DLD1 (cell line): Measurements from ENCODE around the gene CACTIN.
"Not testable (repeated sequence)": the region's sequence is repeated elsewhere in the genome, so short reads cannot be mapped to it uniquely, and the experiment has no call there.

ENCODE experiments used
- in situ Hi-C: cut with HindIII; loops from 2 replicates; pipeline ENCODE4 v1.10.0; 2017; ENCODE audit warnings: low sequenced_read_pairs

Gene CACTIN

GRCh38 chr19:3626473-3627350, at the start of gene CACTIN:
Gene CACTIN, minus strand, starts transcription at chr19:3626790. Its CDS starts 28 bp downstream, at chr19:3626762.
- in situ Hi-C loops, result no loop called here

DNA sequence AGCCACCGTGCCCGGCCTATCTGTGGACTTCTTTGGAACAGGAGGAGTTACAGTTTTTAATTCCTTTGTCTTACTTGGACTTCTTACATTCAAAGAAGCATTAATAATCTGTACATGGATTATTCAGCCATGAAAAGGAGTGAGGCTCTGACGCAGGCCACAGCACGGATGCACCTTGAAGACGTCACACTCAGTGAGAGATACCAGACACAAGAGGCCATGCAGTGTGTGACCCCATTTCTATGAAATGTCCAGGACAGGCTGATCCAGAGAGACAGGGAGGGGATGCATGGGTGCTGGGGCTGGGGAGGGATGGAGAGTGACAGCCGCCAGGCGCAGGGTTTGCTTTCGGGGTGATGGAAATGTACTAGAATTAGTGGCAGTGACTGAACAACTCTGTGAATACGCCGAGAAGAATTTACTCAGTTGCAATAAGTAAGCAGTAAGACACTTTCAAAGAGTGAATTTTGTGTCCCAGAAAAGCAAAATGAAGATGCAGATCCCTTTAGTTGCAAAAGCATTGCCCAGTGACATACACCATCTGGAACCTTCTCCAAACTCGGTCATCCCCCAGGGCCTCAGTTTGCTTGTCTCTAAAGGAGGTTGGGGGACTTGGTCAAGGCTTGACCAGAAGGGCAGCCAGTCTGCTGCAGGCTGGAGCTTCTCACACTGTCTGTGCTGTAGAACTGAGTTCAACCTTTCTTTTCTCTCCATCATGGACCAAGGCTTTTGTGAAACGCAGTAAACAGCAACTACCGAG, 48.4 kb upstream of the CACTIN start:
- in situ Hi-C loops, result no loop called here

GRCh38 chr19:3673506-3674439, 47.2 kb upstream of the CACTIN start:
- in situ Hi-C loops, result no loop called here

- in situ Hi-C loops, result no loop called here
These were observed 46.4 kb upstream of the CACTIN start for GRCh38 chr19:3672993-3673392.

- in situ Hi-C loops, result no loop called here
These were observed 46.0 kb upstream of the CACTIN start for GRCh38 chr19:3672575-3672948.

DNA sequence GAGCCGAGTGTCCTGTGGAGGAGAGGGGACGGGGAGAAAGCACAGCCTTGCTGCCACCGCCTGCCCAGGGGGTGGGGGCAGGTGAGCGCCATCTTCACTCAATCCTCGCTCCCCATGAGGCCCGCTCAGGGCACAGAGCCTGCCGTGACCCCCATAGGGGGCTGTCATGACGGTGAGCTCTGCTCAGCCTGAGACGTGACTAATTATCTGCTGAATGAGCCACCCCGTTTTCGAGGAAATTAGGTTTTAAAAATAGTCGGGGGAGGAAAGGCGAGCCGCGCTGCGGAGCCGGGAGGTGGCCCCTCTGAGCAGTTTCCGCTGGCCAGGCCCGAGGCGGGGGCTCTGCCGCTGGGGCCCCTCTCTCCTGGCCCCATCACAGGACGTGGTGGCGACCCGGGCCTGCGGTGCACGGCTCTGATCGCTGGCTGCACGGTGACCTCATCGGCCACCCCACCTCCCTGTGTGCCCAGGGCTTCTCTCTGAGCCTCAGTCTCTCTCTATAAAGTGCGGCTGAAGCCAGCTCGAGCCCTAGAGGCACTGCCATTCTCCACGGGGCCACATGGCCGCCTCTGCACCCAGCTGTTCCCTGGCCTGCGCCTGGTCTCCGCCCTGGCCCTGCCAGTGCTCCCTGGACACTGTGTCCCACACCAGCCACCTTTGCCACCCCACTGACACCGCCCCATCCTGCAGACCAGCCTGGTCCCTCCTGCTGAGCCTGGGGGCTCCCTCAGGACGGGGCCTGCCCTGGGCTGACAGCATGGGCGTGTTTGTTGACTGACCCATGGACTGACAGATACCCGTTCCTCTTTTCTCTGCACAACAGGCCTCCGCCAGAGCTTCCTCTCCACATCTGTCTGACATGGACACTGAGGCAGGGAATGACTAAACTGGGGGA, 45.3 kb upstream of the CACTIN start:
- in situ Hi-C loops, result no loop called here

DNA sequence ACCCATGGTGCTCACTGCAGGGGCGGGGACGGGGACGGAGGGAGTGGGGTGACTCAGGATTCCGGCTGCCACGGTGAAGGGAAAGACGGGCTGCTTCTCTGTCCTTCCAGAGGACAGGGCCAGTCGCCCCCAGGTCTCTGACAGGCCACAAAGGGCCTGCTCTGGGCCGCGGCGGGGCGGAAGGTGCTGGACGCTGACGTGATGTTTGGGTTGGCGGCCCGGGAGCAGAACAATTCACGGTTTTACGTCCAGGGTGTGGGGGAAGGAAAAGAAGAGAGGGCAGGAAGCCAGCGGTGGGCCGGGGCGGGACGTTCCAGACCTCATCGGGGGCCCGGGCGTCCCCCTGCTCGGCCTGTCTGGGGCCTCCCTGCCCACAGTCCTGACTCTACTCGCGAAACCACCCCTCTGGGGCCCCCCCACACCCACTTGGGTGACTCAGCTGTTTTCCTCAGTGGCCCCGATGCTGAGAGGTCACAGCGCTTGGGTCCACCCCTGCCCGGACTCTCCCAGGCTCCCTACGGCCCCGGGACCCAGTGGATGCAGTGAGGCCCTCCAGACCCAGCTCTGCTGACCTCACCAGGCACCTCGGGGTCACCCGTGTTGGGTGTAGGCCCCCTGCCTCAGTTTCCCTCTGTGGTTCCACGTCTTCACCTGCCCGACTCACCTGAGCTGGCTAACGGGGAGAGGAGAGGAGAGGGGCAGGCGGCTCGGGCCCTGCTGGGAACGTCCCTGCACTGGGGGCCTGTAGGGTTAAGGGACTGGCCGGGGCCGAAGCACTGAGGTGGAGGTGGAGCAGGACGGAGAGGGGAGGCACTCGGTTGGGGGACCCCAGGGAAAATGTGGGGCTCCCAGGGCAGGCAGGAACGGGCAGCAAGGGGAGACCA, 44.4 kb upstream of the CACTIN start:
- in situ Hi-C loops, result no loop called here

DNA sequence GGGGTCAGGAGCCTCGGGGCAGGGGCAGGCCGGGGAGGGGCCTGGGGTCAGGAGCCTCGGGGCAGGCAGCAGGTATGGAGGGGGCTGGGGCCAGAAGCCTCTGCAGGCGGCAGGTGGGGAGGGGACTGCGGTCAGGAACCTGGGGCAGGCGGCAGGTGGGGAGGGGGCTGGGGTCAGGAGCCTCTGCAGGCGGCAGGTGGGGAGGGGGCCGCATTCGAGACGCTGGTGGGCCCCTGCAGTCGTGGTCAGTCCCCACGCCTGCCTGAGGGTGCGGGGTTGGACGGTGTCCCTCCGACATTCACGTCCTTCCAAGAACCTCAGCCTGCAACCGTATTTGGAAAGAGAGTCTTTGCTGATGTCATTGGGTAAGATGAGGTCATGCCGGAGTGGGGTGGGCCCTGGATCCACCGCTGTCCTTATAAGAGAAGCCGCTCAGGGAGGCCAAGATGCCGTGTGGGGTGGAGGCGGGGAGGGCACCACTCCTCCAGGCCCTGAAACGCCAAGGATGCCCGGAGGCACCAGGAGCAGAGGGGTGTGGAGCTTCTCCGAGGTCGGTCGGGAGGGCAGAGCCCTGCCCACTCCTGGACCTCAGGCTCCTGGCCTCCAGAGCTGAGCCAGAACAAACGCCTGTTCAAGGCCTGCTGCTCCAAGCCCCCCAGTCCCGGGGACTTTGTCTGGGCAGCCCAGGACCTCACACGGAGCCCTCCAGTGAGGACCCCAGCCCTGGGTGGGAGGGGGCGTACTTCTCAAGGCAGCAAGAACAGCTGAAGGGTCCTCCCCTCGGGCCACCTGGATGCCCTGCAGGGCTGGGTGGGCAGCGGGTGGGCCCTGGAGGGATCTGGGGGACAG, 43.6 kb upstream of the CACTIN start:
- in situ Hi-C loops, result no loop called here

- in situ Hi-C loops, result no loop called here
These were observed 42.7 kb upstream of the CACTIN start for GRCh38 chr19:3669082-3669946.

DNA sequence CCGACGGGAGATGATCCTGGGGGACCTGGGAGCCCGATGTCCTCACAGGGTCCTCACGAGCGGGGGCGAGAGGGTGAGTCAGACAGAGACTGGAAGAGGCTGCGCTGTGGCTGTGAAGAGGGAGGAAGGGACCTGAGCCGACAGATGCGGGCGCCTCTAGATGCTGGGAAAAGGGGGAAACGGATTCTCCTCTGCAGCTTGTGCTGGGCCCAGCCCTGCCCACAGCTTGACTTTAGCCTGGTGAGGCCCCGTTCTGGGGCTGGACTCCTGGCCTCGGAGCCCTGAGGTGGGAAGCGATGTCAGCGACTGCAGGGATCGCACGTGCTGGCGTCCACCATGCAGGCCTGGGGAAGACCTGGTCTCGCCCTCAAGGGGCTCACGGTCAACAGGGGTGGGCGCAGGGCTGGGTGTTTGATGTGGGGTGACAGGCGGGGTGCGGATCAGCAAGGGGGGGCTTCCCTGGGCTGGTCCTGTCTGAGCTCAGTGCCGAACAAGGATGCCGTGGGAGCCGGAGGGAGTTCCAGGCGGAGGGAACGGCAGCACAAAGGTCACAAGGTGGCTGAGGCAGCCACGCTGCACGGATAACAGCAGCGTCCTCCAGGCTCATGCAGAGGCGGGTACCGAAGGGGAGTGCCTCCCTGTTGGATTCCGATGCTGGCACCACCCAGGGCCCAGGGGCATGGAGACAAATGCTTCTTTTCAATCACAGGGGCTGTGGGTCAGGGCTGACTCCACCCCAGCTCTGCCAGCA, 41.9 kb upstream of the CACTIN start:
- in situ Hi-C loops, result no loop called here

DNA sequence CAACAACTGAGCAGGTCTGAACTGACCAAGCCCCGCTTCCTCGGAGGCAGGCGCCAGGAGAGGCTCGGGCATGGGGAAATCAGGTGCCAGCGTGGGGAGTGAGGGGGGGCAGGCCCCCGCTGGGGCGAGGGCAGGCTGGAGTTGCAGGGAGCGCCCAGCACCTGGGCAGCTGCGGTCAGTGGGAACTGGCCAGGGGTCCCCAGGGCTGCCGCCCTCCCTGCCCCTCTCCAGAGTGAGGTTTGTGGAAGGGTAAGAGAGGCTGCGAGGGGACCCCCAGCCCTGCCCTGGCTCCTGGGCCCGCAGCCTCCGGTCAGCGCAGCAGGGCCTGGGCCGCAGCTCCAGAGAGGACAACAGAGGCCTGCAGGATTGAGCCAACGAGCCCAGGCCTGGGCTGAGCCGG, 41.2 kb upstream of the CACTIN start:
- in situ Hi-C loops, result no loop called here

DNA sequence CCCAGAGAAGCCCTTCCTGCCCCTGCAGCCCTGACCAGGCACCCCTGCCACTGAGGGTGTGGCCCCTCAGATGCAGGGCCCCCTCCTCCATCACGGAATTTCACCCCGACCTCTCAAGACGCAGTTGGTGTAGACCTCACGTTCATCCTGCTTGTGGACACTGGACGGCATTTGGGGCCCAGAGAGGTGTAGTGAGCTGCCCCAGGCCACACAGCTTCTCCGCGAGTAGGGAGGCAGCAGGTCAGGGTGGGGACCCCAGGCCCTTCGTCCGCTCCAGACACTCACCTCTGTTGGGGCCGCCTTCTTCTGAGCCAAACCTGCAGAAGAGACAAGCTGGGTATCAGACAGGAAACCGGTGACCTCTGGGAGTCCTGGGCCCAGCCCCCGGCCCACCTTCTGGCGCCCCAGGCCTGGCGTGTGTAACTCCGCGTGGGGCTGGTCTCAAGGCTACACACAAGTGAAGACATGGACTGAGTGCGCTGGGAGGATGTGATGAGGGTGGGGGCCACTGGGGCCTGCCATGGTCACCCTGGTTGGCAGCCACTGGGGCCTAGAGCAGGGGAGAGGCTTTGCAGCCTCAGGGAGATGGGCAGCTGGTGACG, 40.5 kb upstream of the CACTIN start:
- in situ Hi-C loops, result no loop called here

- in situ Hi-C loops, result not testable (repeated sequence)
These were observed 39.9 kb upstream of the CACTIN start for GRCh38 chr19:3666545-3666856.

DNA sequence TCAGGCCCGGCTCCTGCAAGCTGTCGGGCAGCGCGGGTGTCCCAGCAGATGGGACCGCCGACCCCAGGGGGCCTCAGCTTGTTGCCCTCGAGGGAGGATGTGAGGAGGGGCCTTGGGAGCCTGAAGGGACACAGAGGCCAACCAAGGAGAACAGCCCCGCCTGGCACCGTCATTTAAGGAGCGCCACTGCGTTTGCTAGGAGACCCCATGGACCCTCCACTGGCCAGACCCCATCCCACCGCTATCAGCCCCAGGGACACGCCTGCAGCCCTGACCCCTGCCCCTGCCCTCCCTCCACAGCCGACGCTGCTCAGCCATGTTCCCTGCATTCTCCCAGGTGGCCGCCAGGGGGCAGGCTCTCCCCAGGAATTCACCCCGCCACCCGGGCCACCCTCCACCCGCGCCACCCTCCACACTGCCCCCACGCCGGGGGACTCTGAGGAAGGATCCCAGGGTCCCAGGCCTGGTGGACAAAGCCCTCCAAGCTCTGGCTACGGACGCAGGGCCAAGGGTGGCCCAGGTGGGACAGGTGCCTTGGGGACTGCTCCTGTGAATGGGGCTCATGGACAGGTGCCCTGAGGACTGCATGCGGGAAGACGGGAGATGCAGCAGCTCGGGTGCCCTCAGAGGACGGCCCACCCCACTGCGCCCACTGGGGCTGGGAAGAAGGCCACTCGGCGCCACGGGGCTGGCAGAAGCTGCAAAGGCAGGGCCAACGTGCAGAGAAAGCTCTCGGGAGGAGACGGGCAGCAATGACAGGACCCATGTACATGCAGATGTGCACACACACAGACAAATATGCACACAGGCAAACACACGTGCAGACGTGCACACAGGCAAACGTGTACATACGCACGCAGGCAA, 39.3 kb upstream of the CACTIN start:
- in situ Hi-C loops, result no loop called here

DNA sequence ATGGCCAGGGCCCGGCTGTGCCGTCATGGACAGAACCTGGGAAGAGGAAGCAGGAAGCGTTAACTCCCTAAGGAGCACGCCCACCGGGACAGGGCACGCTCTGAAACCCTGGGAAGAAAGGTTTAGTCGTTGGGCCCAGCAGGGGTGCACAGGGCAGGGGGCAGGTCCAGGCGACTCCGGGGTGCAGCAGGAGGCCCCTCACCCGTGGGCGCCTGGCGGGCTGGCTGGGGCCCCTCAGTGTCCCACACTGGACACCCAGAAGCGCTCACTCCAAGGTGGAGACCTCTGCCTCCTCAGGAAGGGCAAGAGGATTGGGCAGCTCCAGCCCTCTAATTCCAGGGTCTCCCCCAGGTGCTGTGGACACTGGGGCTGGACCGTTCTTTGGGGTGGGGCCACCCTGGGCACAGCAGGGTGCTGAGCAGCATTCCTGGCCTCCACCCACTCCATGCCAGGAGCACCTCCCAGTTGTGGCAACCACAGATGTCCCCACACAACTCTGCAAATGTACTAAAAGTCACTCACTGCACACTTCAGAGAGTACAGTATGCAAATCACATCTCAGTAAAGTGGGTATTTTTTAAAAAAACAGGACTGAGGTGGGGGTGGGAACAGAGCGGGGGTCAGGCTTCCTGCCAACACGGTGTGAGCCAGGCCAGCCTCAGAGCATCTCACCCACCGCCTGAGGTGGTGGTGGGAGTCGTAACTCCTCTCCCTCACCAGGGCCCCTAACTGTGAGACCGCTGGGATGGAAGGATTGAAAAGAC, 38.5 kb upstream of the CACTIN start:
- in situ Hi-C loops, result no loop called here
